OCI-LY1 (cell line): ENCODE data around the gene ST7.

Source experiments
- EZH2 ChIP-seq: fragments of 200-600 bp; sonication (generic), shearing (Covaris generic); IDR thresholded peaks from 2 replicates; pipeline ENCODE4 v1.8.0; 2017; ENCODE audit warnings: borderline replicate concordance, mixed run types, mild to moderate bottlenecking, antibody characterized with exemption, low read length, moderate library complexity, mixed read lengths
- TF ChIP-seq, protein P1 (sequence below): fragments of 200-600 bp; sonication (generic), shearing (Covaris generic); IDR thresholded peaks from 2 replicates; pipeline ENCODE4 v1.5.1; 2017; ENCODE audit warnings: mild to moderate bottlenecking, antibody characterized with exemption, low read length, moderate library complexity, mixed read lengths

DNA sequence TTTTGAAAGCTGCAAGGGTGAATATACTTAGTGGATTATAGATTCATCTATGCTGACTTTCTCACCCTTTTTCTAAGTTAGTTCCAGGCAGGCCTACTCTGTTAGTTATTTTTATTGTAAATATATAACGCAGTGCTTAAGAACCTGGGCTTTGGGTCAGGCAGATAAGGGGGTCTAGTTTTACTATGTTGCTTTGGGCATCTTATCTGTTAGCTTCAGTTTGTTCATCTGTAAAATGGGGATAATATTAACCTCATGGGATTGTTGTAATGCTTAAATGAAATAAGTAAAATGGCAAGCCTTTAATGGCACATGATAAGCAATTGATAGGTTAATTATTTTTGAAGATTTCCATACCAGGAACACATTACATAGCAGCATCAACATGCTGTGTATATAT, 79.5 kb downstream of the ST7 start:
- TF ChIP-seq, protein P1, sequence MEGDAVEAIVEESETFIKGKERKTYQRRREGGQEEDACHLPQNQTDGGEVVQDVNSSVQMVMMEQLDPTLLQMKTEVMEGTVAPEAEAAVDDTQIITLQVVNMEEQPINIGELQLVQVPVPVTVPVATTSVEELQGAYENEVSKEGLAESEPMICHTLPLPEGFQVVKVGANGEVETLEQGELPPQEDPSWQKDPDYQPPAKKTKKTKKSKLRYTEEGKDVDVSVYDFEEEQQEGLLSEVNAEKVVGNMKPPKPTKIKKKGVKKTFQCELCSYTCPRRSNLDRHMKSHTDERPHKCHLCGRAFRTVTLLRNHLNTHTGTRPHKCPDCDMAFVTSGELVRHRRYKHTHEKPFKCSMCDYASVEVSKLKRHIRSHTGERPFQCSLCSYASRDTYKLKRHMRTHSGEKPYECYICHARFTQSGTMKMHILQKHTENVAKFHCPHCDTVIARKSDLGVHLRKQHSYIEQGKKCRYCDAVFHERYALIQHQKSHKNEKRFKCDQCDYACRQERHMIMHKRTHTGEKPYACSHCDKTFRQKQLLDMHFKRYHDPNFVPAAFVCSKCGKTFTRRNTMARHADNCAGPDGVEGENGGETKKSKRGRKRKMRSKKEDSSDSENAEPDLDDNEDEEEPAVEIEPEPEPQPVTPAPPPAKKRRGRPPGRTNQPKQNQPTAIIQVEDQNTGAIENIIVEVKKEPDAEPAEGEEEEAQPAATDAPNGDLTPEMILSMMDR, result no peak
- no peak for TF ChIP-seq EZH2
